ENCODE data around the gene SULT1A3. TPM values are rescaled to one million over a fixed set of nuclear protein-coding genes. Genes with fewer than 3 reads are reported as not detected.
"Not testable (repeated sequence)": the region's sequence is repeated elsewhere in the genome, so short reads cannot be mapped to it uniquely, and the experiment has no call there.

The SULT1A3 gene
- total and polyA plus RNA-seq, 2 experiments from 2014 or later, result 11.2 to 17.4 TPM

GRCh38 chr16:30187971-30188561, 11.0 kb upstream of the SULT1A3 start:
- H3K4me1 Mint-ChIP-seq, result peaks cover 15% of the 10 kb centered on the region; the same call in 2 of the 3 replicates
- H3K9me3 Mint-ChIP-seq, result no peaks in the 10 kb centered on the region
- H3F3A ChIP-seq (replicated peaks; ENCODE audit: low read depth), result no peaks in the 10 kb centered on the region
- no peak overlapping the region for H2AFZ ChIP-seq
- H3K27me3 Mint-ChIP-seq (ENCODE audit: insufficient read depth, low read depth, poor library complexity), result peaks cover 11% of the 10 kb centered on the region
- no peak overlapping the region for H3K4me3 ChIP-seq
- no peak overlapping the region for H3K27ac ChIP-seq (ENCODE audit: low read depth)
- H3K36me3 Mint-ChIP-seq (ENCODE audit: low read depth), result no peaks in the 10 kb centered on the region
- H3K27ac Mint-ChIP-seq, result no peak overlapping the region
- TF ChIP-seq JUNB (IDR thresholded peaks at IDR 0.05; ENCODE audit: unreplicated experiment), result no peak
- H3K4me1 ChIP-seq (ENCODE audit: insufficient read depth), result peaks cover 4% of the 10 kb centered on the region; the same call in 1 of the 2 replicates
- peak; percentile 3 for DNase-seq (ENCODE audit: low spot score)
- ATAC-seq, result no peak
- no peaks in the 10 kb centered on the region for H4K20me1 ChIP-seq (replicated peaks; ENCODE audit: insufficient read depth)
- H3K9me2 ChIP-seq (ENCODE audit: insufficient read depth), result no peaks in the 10 kb centered on the region
- H3K79me2 ChIP-seq (replicated peaks; ENCODE audit: insufficient read depth), result no peaks in the 10 kb centered on the region
- H3K4me2 ChIP-seq, result no peak overlapping the region
- H3K27me3 ChIP-seq (ENCODE audit: insufficient read depth), result no peaks in the 10 kb centered on the region
- H3K4me3 Mint-ChIP-seq, result no peak overlapping the region
- no peaks in the 10 kb centered on the region for H3K36me3 ChIP-seq (ENCODE audit: insufficient read depth)

GRCh38 chr16:30191158-30191557, 7.9 kb upstream of the SULT1A3 start:
- DNase-seq (ENCODE audit: low spot score); H3K36me3 ChIP-seq (ENCODE audit: insufficient read depth); H3F3A ChIP-seq (replicated peaks; ENCODE audit: low read depth); H3K79me2 ChIP-seq (replicated peaks; ENCODE audit: insufficient read depth); H3K36me3 Mint-ChIP-seq (ENCODE audit: low read depth); H3K9me2 ChIP-seq (ENCODE audit: insufficient read depth); H3K27me3 Mint-ChIP-seq (ENCODE audit: insufficient read depth, low read depth, poor library complexity); H3K4me1 ChIP-seq (ENCODE audit: insufficient read depth); H3K4me3 ChIP-seq; H3K27ac Mint-ChIP-seq; H4K20me1 ChIP-seq (replicated peaks; ENCODE audit: insufficient read depth); H3K27ac ChIP-seq (ENCODE audit: low read depth); H3K4me1 Mint-ChIP-seq; H3K4me3 Mint-ChIP-seq; ATAC-seq; H3K27me3 ChIP-seq (ENCODE audit: insufficient read depth); H3K4me2 ChIP-seq; H3K9me3 Mint-ChIP-seq; H2AFZ ChIP-seq: not testable (repeated sequence)

GRCh38 chr16:30193098-30193497, 6.0 kb upstream of the SULT1A3 start:
- not testable (repeated sequence) for H3K36me3 Mint-ChIP-seq (ENCODE audit: low read depth); H2AFZ ChIP-seq; H3K9me2 ChIP-seq (ENCODE audit: insufficient read depth); H3K4me3 Mint-ChIP-seq; H3K79me2 ChIP-seq (replicated peaks; ENCODE audit: insufficient read depth); H4K20me1 ChIP-seq (replicated peaks; ENCODE audit: insufficient read depth); H3K4me2 ChIP-seq; H3K9me3 Mint-ChIP-seq; H3K27me3 ChIP-seq (ENCODE audit: insufficient read depth); H3K4me3 ChIP-seq; H3F3A ChIP-seq (replicated peaks; ENCODE audit: low read depth); H3K27ac Mint-ChIP-seq; DNase-seq (ENCODE audit: low spot score); H3K4me1 Mint-ChIP-seq; H3K27ac ChIP-seq (ENCODE audit: low read depth); H3K27me3 Mint-ChIP-seq (ENCODE audit: insufficient read depth, low read depth, poor library complexity); H3K4me1 ChIP-seq (ENCODE audit: insufficient read depth); H3K36me3 ChIP-seq (ENCODE audit: insufficient read depth)
- peak; percentile 44 for ATAC-seq

DNA sequence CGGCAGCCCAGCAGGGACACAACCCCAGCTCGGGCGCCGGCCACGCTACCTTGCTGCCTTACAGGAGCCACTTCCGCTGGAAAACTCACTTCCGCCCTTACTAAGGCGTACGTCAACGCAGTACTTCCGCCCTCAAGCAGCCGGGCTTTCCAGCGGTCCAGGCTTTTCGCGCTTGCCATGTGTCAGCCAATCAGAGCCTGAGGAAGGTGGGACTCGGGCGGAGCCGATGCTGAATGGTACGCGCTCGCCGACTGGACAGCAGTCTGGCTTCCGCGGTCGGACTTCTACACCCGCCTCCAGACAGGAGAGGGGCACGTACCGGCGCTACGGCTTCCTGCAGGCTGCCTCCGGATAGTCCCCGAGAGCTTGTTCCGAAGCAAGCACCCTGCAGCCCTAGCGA, 5.4 kb upstream of the SULT1A3 start, which contains the start of the genes BOLA2B and SLX1A:
Gene BOLA2B, minus strand, starts transcription at position 52 of the 400 bp plus-strand sequence. CDS start 71 bp downstream, outside the sequence.
Gene SLX1A, plus strand, starts transcription at position 261 of the 400 bp plus-strand sequence. CDS start 210 bp downstream, outside the sequence.
- H3K79me2 ChIP-seq (replicated peaks; ENCODE audit: insufficient read depth); H3K36me3 Mint-ChIP-seq (ENCODE audit: low read depth); H3K36me3 ChIP-seq (ENCODE audit: insufficient read depth); H3K27ac ChIP-seq (ENCODE audit: low read depth); H3K27me3 ChIP-seq (ENCODE audit: insufficient read depth); H3K27me3 Mint-ChIP-seq (ENCODE audit: insufficient read depth, low read depth, poor library complexity); H3K9me3 Mint-ChIP-seq; H3K4me1 ChIP-seq (ENCODE audit: insufficient read depth); H3F3A ChIP-seq (replicated peaks; ENCODE audit: low read depth); H2AFZ ChIP-seq; DNase-seq (ENCODE audit: low spot score); H3K27ac Mint-ChIP-seq; H3K9me2 ChIP-seq (ENCODE audit: insufficient read depth); H3K4me3 Mint-ChIP-seq; H3K4me1 Mint-ChIP-seq; H4K20me1 ChIP-seq (replicated peaks; ENCODE audit: insufficient read depth): not testable (repeated sequence)
- peak within 1 kb of the TSS; percentile 69; the same call in 1 of the 2 replicates for H3K4me2 ChIP-seq
- peak; percentile 85 for ATAC-seq
- peak within 1 kb of the TSS; percentile 54; the same call in 1 of the 2 replicates for H3K4me3 ChIP-seq

GRCh38 chr16:30194172-30194925, 4.7 kb upstream of the SULT1A3 start:
- H3K36me3 ChIP-seq (ENCODE audit: insufficient read depth); H3K27me3 Mint-ChIP-seq (ENCODE audit: insufficient read depth, low read depth, poor library complexity); H3F3A ChIP-seq (replicated peaks; ENCODE audit: low read depth); H3K9me3 Mint-ChIP-seq; H4K20me1 ChIP-seq (replicated peaks; ENCODE audit: insufficient read depth); H3K27me3 ChIP-seq (ENCODE audit: insufficient read depth); DNase-seq (ENCODE audit: low spot score); H3K27ac Mint-ChIP-seq; H3K4me1 ChIP-seq (ENCODE audit: insufficient read depth); H3K4me1 Mint-ChIP-seq; H3K4me3 Mint-ChIP-seq; H3K36me3 Mint-ChIP-seq (ENCODE audit: low read depth); H3K9me2 ChIP-seq (ENCODE audit: insufficient read depth); H3K27ac ChIP-seq (ENCODE audit: low read depth); H3K79me2 ChIP-seq (replicated peaks; ENCODE audit: insufficient read depth); H2AFZ ChIP-seq: not testable (repeated sequence)
- Histone ChIP-seq H3K4me2 (peak overlapping the region; percentile 69; the same call in 1 of the 2 replicates), H3K4me3 (peak overlapping the region; percentile 54; the same call in 1 of the 2 replicates)
- ATAC-seq, result peak; percentile 74

DNA sequence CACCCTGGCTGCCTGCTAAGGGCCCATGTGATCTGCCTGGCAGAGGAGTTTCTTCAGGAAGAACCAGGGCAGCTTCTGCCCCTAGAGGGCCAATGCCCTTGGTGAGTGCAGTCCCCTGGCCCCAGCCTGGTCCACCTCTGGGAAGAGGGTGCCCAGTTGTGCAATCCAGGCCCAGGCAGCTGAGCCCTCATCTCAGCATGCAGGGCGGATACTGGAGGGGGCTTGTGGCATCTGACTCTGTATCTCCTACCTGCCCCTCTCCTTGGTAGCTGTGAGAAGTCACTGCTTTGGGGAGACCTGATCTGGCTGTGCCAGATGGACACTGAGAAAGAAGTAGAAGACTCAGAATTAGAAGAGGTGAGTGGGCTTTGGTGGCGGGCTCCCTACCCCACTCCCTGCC, 2.1 kb upstream of the SULT1A3 start:
- ATAC-seq; DNase-seq (ENCODE audit: low spot score); H3K79me2 ChIP-seq (replicated peaks; ENCODE audit: insufficient read depth); H3K4me3 Mint-ChIP-seq; H3K4me3 ChIP-seq; H3F3A ChIP-seq (replicated peaks; ENCODE audit: low read depth); H3K27ac Mint-ChIP-seq; H2AFZ ChIP-seq; H3K36me3 ChIP-seq (ENCODE audit: insufficient read depth); H3K9me2 ChIP-seq (ENCODE audit: insufficient read depth); H3K4me1 ChIP-seq (ENCODE audit: insufficient read depth); H3K27me3 ChIP-seq (ENCODE audit: insufficient read depth); H3K27ac ChIP-seq (ENCODE audit: low read depth); H3K4me2 ChIP-seq; H3K36me3 Mint-ChIP-seq (ENCODE audit: low read depth); H4K20me1 ChIP-seq (replicated peaks; ENCODE audit: insufficient read depth); H3K4me1 Mint-ChIP-seq; H3K9me3 Mint-ChIP-seq; H3K27me3 Mint-ChIP-seq (ENCODE audit: insufficient read depth, low read depth, poor library complexity): not testable (repeated sequence)
